C4-2B (cell line): ENCODE data around the gene FOXG1.

Experiments used
- H3K27ac ChIP-seq: fragments of 450-650 bp; 2 replicates; pipeline ENCODE4 v1.5.1; 2017
- CTCF ChIP-seq: fragments of 450-650 bp; conservative IDR thresholded peaks from 2 replicates; pipeline ENCODE4 v1.5.1; 2017; ENCODE audit warnings: mild to moderate bottlenecking
- ZFX ChIP-seq: fragments of 450-650 bp; IDR thresholded peaks from 2 replicates; pipeline ENCODE4 v1.6.1; 2017

The FOXG1 gene

DNA sequence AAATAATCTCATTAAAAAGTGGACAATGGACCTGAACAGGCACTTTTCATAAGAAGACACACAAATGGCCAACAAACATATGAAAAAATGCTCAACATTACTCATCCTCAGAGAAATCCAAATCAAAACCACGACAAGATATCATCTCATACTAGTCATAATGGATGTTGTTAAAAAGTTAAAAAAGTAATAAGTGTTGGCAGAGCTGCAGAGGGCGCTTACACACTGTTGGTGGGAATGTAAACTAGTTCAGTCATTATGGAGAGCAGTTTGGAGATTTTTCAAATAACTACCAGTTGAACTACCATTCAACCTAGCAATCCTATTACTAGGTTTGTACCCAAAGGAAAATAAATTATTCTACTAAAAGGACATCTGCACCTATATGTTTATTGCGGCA lies 47.2 kb downstream of the FOXG1 start:
- H3K27ac ChIP-seq, result no peak overlapping the region
- TF ChIP-seq ZFX (no peak), CTCF (peak; percentile 13)
